H1 (cell line): ENCODE measurements around the gene COL12A1.

Source experiments
- EZH2 ChIP-seq: fragments of 200-600 bp; sonication (generic); IDR thresholded peaks from 2 replicates; pipeline ENCODE4 v1.7.1; 2012; ENCODE audit warnings: low read depth, mild to moderate bottlenecking, moderate library complexity, low read length, inconsistent platforms; ENCODE audit not compliant: severe bottlenecking
- JUN ChIP-seq: IDR thresholded peaks from 2 replicates; pipeline ENCODE4 v1.6.1; 2011; ENCODE audit warnings: low read depth, mild to moderate bottlenecking, improper control_type of control experiment, low read length
- POLR2A ChIP-seq, 2 experiments: IDR thresholded peaks; 1 replicate in 1 of 2; 2 replicates in 1 of 2; pipeline ENCODE4 v1.6.1; 2011; ENCODE audit warnings: low read depth in 2 of 2, low read length in 2 of 2, mild to moderate bottlenecking in 2 of 2; ENCODE audit errors: control extremely low read depth in 1 of 2
- POLR2AphosphoS5 ChIP-seq: IDR thresholded peaks from 2 replicates; pipeline ENCODE4 v1.6.1; 2011; ENCODE audit warnings: low read depth, low read length
- RAD21 ChIP-seq, 2 experiments: IDR thresholded peaks in 1 of 2; conservative IDR thresholded peaks in 1 of 2; 2 replicates each; pipeline ENCODE4 v1.6.1; 2011; ENCODE audit warnings: low read depth in 2 of 2, low read length in 2 of 2, improper control_type of control experiment in 1 of 2, inconsistent platforms in 1 of 2, mild to moderate bottlenecking in 1 of 2, moderate library complexity in 1 of 2
- RNF2 ChIP-seq: fragments of 200-900, 300-1000 bp; sonication (generic); IDR thresholded peaks from 2 replicates; pipeline ENCODE4 v1.7.1; 2016; ENCODE audit warnings: borderline replicate concordance, low read depth, mild to moderate bottlenecking, antibody characterized with exemption, low read length; ENCODE audit not compliant: poor library complexity, severe bottlenecking; ENCODE audit errors: missing control alignments
- SP4 ChIP-seq: IDR thresholded peaks from 2 replicates; pipeline ENCODE4 v1.6.1; 2012; ENCODE audit warnings: low read length, inconsistent platforms
- TAF1 ChIP-seq: IDR thresholded peaks from 2 replicates; pipeline ENCODE4 v1.6.1; 2011; ENCODE audit warnings: mild to moderate bottlenecking, low read depth, low read length
- TBP ChIP-seq: IDR thresholded peaks from 2 replicates; pipeline ENCODE4 v1.6.1; 2011; ENCODE audit warnings: low read depth, low read length, improper control_type of control experiment
- TEAD4 ChIP-seq: IDR thresholded peaks from 2 replicates; pipeline ENCODE4 v1.6.1; 2012; ENCODE audit warnings: low read depth, low read length, inconsistent platforms, mixed read lengths
- YY1 ChIP-seq: IDR thresholded peaks from 2 replicates; pipeline ENCODE4 v1.6.1; 2011; ENCODE audit warnings: low read depth, mild to moderate bottlenecking, low read length
- TF ChIP-seq, protein P1 (sequence below), 3 experiments: IDR thresholded peaks; 1 replicate in 2 of 3; 2 replicates in 1 of 3; pipeline versions ENCODE4 v1.5.1 to v1.6.1; 2011; ENCODE audit warnings: low read length in 3 of 3, mild to moderate bottlenecking in 3 of 3, inconsistent platforms in 2 of 3, low read depth in 1 of 3, moderate library complexity in 1 of 3; ENCODE audit not compliant: insufficient read depth in 1 of 3; ENCODE audit errors: control extremely low read depth in 1 of 3
- TF ChIP-seq, protein P2 (sequence below): IDR thresholded peaks from 2 replicates; pipeline ENCODE4 v1.6.1; 2012; ENCODE audit warnings: inconsistent platforms
- TF ChIP-seq, protein P3 (sequence below): IDR thresholded peaks from 2 replicates; pipeline ENCODE4 v1.6.1; 2011; ENCODE audit warnings: low read depth, mild to moderate bottlenecking, low read length; ENCODE audit not compliant: insufficient read depth

DNA sequence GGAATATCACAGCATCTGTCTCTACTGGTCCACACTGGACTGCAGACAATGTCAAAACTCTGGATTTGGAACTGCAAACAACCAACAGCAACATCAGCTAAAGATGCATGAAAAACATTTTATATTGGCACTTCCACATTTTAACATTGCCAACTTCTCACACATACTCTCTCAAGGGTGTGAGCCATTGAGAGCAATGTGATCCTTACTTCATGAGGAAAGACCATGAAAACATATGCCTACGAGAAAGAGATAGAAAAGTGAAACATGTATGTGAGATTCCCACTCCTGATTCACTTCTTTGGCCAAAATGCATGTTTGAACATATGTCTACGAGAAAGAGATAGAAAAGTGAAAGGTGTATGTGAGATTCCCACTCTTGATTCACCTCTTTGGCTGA lies 99.4 kb downstream of the COL12A1 start:
- TF ChIP-seq POLR2AphosphoS5 (no peak), TEAD4 (no peak), TAF1 (no peak), POLR2A (IDR thresholded peaks at IDR 0.05; ENCODE audit: control extremely low read depth in 1 of 2, low read depth in 2 of 2, low read length in 2 of 2) (no peak), RNF2 (no peak), SP4 (no peak), YY1 (no peak), EZH2 (no peak), TBP (no peak), JUN (no peak), RAD21 (IDR thresholded peaks at IDR 0.05 in 1 of 2, conservative IDR thresholded peaks at IDR 0.05 in 1 of 2; ENCODE audit: low read depth in 2 of 2, low read length in 2 of 2) (no peak)
- TF ChIP-seq, protein P1, sequence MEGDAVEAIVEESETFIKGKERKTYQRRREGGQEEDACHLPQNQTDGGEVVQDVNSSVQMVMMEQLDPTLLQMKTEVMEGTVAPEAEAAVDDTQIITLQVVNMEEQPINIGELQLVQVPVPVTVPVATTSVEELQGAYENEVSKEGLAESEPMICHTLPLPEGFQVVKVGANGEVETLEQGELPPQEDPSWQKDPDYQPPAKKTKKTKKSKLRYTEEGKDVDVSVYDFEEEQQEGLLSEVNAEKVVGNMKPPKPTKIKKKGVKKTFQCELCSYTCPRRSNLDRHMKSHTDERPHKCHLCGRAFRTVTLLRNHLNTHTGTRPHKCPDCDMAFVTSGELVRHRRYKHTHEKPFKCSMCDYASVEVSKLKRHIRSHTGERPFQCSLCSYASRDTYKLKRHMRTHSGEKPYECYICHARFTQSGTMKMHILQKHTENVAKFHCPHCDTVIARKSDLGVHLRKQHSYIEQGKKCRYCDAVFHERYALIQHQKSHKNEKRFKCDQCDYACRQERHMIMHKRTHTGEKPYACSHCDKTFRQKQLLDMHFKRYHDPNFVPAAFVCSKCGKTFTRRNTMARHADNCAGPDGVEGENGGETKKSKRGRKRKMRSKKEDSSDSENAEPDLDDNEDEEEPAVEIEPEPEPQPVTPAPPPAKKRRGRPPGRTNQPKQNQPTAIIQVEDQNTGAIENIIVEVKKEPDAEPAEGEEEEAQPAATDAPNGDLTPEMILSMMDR (IDR thresholded peaks at IDR 0.05; ENCODE audit: control extremely low read depth in 1 of 3, insufficient read depth in 1 of 3, low read depth in 1 of 3, low read length in 3 of 3), result no peak
- TF ChIP-seq, protein P2, sequence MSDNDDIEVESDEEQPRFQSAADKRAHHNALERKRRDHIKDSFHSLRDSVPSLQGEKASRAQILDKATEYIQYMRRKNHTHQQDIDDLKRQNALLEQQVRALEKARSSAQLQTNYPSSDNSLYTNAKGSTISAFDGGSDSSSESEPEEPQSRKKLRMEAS, result no peak
- TF ChIP-seq, protein P3, sequence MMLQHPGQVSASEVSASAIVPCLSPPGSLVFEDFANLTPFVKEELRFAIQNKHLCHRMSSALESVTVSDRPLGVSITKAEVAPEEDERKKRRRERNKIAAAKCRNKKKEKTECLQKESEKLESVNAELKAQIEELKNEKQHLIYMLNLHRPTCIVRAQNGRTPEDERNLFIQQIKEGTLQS, result no peak
